SW480 (cell line): Measurements from ENCODE around the gene MYMK.

Source experiments
- DNase-seq: peaks from one replicate; pipeline ENCODE4 v3.0.0-alpha.2; 2016; ENCODE audit warnings: low spot score

The MYMK gene

DNA sequence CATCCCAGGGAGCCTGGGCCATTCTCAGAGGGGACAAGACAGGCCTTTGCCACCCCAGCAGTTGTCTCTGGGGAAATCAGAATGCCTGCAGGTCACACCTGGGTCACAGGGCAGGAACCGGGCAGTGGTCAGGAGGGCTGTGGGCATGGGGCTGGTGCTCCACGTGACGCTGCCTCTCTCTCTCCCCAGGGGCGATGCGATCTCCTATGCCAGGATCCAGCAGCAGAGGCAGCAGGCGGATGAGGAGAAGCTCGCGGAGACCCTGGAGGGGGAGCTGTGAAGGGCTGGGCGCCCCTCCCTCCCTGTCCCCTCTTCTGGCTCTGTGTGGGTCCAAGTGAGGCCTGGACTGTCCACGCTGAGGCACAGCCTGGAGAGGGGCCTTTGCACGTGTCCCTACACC, 56.4 kb downstream of the MYMK start:
- no peak for DNase-seq

DNA sequence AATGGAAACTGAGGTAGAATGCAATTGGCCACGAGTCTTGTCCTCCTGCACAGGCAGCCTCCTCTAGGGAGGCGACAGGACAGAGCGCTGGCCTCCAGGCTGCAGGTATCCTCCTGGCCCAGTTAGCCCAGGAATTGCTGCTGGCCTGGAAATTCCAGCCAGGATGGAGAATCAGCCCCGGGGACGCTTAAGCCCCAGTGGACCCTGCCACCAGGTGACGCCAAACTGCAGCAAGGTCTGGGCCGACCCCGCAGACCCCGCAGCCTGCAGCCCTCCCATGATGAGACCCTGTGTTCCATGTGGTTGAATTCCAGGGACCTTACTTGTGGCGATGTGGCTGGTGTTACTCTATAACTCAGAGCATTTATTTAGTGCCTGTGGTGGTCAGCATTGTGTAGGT, 57.7 kb downstream of the MYMK start:
- DNase-seq, result no peak

DNA sequence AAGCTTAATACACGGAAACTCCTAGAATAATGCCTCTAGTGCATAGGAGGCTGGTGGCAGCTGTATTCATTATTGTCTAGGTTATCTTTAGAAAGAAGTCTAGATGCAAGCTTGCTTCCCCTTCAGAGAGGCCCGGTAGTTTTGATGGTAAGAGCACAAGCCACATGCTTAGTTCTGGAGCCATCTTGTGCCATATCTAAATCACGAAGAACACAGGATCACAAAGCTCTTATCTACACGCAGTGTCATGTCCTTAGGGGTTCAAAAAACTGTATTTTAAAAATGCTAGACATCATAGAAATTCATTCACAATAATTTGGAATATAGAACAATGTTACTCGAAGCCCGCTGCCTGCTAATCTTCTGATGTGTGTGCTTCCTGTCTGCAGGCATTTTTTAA, 58.8 kb downstream of the MYMK start:
- DNase-seq, result no peak

DNA sequence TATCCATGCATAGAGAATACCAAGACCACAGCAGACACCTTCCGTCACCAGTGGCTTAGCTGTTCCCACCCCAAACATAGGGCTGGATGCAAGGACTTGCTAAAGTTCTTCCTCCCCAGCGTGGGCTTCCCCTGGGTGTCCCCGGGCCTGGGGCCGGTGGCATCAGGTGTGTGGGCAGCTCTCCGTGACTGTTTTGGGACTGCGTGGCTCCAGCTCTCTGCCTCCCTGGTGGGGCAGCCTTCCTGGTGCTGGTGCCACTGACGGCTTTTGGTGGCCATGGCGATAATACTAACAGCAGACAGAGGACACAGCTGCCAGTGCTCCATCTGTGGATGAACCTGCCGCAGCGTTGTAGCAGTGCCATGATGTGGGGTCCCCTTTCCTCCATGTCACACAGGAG, 60.1 kb downstream of the MYMK start:
- DNase-seq, result no peak
